Activated CD4-positive, alpha-beta T cell treated with anti-CD3 and anti-CD28 coated beads for 24 hours (primary cell): ENCODE data around the gene ATP2A3.
"Not testable (repeated sequence)": the region's sequence is repeated elsewhere in the genome, so short reads cannot be mapped to it uniquely, and the experiment has no call there.

ENCODE experiments used
- DNase-seq, 2 donors: peaks; one replicate each; pipeline ENCODE4 v3.0.0-alpha.2; 2020; ENCODE audit warnings: low read depth in 2 of 2

ATP2A3 gene

GRCh38 chr17:3991699-3992098 is 27.5 kb upstream of the ATP2A3 start:
- not testable (repeated sequence) for DNase-seq

- no peak for DNase-seq
These were observed 26.3 kb upstream of the ATP2A3 start for GRCh38 chr17:3990386-3991127.

- no peak for DNase-seq
These were observed 25.0 kb upstream of the ATP2A3 start for GRCh38 chr17:3989041-3989886.

- no peak for DNase-seq
These were observed 24.2 kb upstream of the ATP2A3 start for GRCh38 chr17:3988297-3989040.

- DNase-seq, result no peak
These were observed 22.7 kb upstream of the ATP2A3 start for GRCh38 chr17:3986939-3987335.

GRCh38 chr17:3986270-3986938 is 22.2 kb upstream of the ATP2A3 start:
- no peak for DNase-seq

GRCh38 chr17:3985846-3986245 is 21.6 kb upstream of the ATP2A3 start:
- no peak for DNase-seq

- DNase-seq, result no peak
These were observed 19.6 kb upstream of the ATP2A3 start for GRCh38 chr17:3983606-3984484.

- DNase-seq, result no peak
These were observed 18.3 kb upstream of the ATP2A3 start for GRCh38 chr17:3982541-3983017.

- DNase-seq, result no peak
These were observed 17.9 kb upstream of the ATP2A3 start for GRCh38 chr17:3982113-3982512.

GRCh38 chr17:3981455-3981854 is 17.2 kb upstream of the ATP2A3 start:
- no peak for DNase-seq

GRCh38 chr17:3980381-3981014 is 16.3 kb upstream of the ATP2A3 start:
- no peak for DNase-seq

GRCh38 chr17:3979290-3979611 is 15.0 kb upstream of the ATP2A3 start:
- DNase-seq, result no peak

- no peak for DNase-seq
These were observed 14.4 kb upstream of the ATP2A3 start for GRCh38 chr17:3978421-3979289.

- no peak for DNase-seq
These were observed 13.2 kb upstream of the ATP2A3 start for GRCh38 chr17:3977387-3977786.

- DNase-seq, result no peak
These were observed 12.5 kb upstream of the ATP2A3 start for GRCh38 chr17:3976675-3977171.

- no peak for DNase-seq
These were observed 10.7 kb upstream of the ATP2A3 start for GRCh38 chr17:3974980-3975379.

GRCh38 chr17:3974138-3974687 is 10.0 kb upstream of the ATP2A3 start:
- no peak for DNase-seq
